IPS-15b (cell line): ENCODE data around the gene PDHX.

ENCODE experiments used
- H3K27me3 ChIP-seq: one replicate; pipeline ENCODE4 v1.6.1; 2013; ENCODE audit warnings: low read length; ENCODE audit not compliant: control insufficient read depth, insufficient read depth
- H3K36me3 ChIP-seq: one replicate; pipeline ENCODE4 v1.6.1; 2013; ENCODE audit warnings: low read length; ENCODE audit not compliant: control insufficient read depth, insufficient read depth
- H3K4me1 ChIP-seq: one replicate; pipeline ENCODE4 v1.6.1; 2013; ENCODE audit warnings: mild to moderate bottlenecking, low read length; ENCODE audit not compliant: control insufficient read depth, insufficient read depth
- H3K4me3 ChIP-seq: one replicate; pipeline ENCODE4 v1.5.1; 2013; ENCODE audit warnings: low read depth, low read length
- H3K9ac ChIP-seq: one replicate; pipeline ENCODE4 v1.6.1; 2013; ENCODE audit warnings: low read depth, mild to moderate bottlenecking, low read length
- H3K9me3 ChIP-seq: one replicate; pipeline ENCODE4 v1.6.1; 2013; ENCODE audit warnings: mild to moderate bottlenecking, low read length; ENCODE audit not compliant: control insufficient read depth, insufficient read depth

PDHX gene

DNA sequence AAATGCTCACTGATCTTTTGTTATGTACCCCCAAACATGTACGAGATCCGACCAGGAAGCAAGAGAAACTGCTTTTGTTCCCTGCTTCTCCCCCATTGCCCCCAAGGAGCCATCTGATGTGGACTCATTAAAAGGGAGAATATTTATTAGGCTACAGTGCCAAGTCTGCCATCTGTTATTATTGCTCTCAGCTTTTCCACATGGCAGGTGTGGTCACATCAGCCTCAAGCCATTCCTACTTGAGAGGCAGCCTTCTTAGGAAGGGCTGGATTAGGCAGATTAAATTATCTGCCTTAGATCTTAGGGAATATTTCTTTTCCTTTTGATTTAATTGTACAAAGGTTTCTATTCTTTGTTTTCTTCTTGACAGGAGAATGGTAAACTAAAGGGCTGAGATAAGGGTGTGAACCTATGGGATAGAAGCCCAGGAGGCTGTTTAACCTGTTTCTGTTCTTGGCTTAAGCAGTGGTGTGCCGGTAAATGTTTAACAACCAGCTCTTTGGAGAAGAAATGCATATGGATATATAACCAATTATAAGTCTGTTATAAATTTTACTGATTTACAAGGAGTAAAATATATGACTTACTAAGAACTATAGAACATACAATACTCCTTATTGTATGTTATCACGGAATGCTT, 88.8 kb downstream of the PDHX start:
- H3K9me3 ChIP-seq, result no peaks in the 10 kb centered on the region
- no peaks in the 10 kb centered on the region for H3K36me3 ChIP-seq
- H3K4me3 ChIP-seq, result no peak overlapping the region
- H3K27me3 ChIP-seq, result no peaks in the 10 kb centered on the region
- H3K9ac ChIP-seq, result no peak overlapping the region
- H3K4me1 ChIP-seq, result peaks cover 3% of the 10 kb centered on the region

DNA sequence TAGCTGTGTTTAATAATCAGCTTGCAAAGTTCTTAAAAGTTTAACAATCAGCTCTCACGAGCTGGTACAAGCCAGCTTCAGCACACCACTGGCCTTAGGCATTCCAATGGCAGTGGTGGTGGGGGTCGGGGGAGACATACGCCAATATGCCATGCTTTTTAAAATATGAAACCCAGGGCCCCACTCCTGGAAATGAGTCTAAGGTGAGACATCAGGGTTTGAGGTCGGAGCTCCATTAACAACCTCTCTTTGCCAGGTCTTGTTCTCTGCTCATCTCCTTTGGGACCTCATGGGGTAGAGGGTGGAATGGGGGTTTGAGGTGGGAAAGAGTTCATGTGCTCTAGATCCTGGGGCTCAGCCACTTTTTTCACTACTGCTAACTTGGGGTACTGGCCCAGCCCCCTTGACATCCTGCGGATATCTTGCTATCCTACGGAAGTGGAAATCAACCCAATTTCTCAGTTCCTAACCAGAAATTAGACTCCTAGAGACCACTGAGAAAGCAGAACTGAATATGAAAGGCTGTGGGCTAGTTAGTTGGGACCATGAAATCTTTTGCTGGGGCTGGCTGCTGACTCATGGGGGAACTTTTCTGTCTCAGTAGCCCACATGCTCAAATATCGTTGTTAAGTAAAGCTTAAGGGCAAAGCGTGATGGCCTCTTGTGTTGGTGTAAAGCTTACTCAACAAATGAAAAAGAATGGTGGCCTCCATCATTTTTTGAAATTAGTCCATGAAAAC, 90.1 kb downstream of the PDHX start:
- Histone ChIP-seq H3K4me1 (peaks cover 8% of the 10 kb centered on the region), H3K9ac (no peak overlapping the region), H3K36me3 (no peaks in the 10 kb centered on the region), H3K27me3 (no peaks in the 10 kb centered on the region), H3K9me3 (no peaks in the 10 kb centered on the region), H3K4me3 (no peak overlapping the region)

DNA sequence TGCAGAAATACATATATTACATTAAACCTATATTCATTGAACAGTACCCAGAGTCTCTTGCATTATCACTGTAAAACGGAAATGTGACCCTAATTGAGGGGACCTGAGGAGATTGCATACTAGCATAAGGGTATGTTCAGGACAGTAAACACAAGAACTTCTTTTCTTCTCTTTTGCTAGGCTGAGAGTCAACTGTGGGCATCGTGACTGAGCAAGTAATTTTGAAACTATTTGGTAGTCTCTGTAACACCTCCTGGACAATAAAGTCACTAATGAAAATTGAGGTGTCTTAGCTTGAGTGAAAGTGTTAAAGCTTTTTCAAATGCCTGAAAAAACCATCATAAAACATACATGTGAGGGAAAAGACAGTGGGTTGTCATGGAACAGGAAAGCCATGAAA, 90.9 kb downstream of the PDHX start:
- Histone ChIP-seq H3K4me1 (peaks cover 8% of the 10 kb centered on the region), H3K4me3 (no peak overlapping the region), H3K9me3 (no peaks in the 10 kb centered on the region), H3K9ac (no peak overlapping the region), H3K36me3 (no peaks in the 10 kb centered on the region), H3K27me3 (no peaks in the 10 kb centered on the region)

DNA sequence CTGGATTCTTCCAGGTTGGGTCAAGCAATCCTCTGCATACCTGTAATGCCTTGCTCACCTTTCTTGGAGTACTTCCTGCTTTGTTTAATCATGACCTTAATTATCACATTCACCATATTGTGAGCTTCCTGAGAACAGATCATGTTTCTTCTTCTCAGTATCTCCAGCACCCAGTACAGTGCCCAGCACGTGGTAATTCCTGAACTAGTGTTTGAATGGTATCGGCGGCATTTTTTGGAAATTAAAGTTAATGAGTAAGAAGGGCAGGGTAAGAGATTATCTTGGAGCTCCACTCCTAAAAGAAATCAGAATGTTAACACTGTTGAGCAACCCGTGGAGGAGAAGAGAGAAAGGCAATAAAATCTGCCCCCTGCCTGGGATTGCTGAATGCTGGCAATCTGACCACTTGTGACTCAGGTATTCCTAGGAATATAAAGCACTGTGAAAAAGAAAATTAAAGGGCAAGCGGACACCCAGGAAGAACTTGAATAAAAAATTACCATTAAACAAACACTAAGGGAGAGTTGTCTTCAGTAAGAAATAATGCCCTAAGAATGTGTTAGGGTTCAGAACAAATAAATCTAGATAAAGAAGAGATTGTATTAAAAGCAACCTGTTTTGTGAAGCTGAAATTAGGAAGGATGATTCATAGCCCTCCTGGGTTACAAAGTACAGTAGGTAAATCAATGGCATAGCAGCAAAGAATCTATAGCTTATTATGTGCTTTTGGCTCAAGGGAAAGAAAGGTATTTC, 92.9 kb downstream of the PDHX start:
- no peak overlapping the region for H3K4me3 ChIP-seq
- no peaks in the 10 kb centered on the region for H3K27me3 ChIP-seq
- H3K9ac ChIP-seq, result no peak overlapping the region
- no peaks in the 10 kb centered on the region for H3K9me3 ChIP-seq
- H3K4me1 ChIP-seq, result peaks cover 8% of the 10 kb centered on the region
- no peaks in the 10 kb centered on the region for H3K36me3 ChIP-seq

DNA sequence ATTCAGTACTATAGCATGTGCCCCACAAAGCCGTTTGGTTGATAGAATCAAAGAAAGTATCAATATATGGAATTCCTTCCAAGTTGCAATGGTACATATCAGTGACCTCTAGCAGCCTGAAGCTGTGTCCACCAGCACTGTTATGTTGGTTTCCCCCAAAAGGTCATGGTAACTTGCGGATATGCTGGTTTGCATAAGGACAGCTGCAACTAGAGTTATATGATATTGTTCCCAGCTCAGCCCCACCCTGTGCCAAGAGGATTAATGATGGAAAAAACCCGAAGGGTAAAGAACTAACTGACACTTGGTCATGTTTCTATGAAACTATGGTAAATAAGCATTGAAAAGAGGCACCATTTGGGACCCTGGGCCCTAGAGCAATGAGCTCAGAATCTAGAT, 93.5 kb downstream of the PDHX start:
- Histone ChIP-seq H3K9me3 (no peaks in the 10 kb centered on the region), H3K4me1 (peaks cover 8% of the 10 kb centered on the region)

DNA sequence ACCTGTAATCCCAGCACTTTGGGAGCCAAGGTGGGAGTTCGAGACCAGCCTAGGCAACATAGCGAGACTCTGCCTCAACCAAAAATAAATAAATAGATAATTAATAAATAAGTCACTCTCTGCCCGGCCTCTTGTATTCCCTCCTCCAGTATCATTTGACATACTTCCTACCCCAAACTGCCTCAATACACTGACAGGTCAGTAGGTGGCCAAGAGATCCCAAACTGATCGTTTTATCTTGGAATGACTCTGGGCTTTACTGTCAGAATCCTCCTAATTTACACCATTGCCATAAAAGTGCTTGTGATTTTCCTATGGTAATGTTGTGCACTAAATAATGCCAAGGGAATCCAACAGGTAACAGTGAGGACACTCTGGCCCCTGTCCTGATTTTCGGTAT, 94.2 kb downstream of the PDHX start:
- H3K36me3 ChIP-seq, result no peaks in the 10 kb centered on the region
- no peaks in the 10 kb centered on the region for H3K9me3 ChIP-seq
- H3K4me1 ChIP-seq, result peaks cover 8% of the 10 kb centered on the region
- no peaks in the 10 kb centered on the region for H3K27me3 ChIP-seq
- H3K9ac ChIP-seq, result no peak overlapping the region
- H3K4me3 ChIP-seq, result no peak overlapping the region

More for the DNA sequence above, 93.5 kb downstream of the PDHX start:
- no peaks in the 10 kb centered on the region for H3K36me3 ChIP-seq
- H3K9ac ChIP-seq, result no peak overlapping the region
- no peaks in the 10 kb centered on the region for H3K27me3 ChIP-seq
- H3K4me3 ChIP-seq, result no peak overlapping the region

DNA sequence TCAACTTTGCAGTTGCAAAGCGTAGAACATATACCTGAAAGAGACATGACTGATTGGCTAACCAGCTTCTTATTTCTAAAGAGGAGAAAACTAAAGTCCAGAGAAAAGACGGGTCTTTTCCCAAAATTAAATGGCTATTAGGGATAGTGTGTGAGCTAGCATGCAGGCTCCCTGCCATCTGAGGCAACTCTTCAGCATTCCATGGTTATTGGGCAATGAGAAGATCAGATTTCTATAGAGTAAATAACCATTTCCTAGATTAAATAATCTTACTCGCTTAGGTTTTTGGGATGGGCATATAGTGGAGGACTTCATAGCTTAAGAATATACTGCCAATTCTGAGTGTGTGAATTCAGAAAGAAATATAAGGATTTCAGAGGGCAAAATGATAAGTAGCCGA, 95.0 kb downstream of the PDHX start:
- peaks cover 8% of the 10 kb centered on the region for H3K4me1 ChIP-seq
- no peak overlapping the region for H3K4me3 ChIP-seq
- H3K9me3 ChIP-seq, result no peaks in the 10 kb centered on the region
- no peak overlapping the region for H3K9ac ChIP-seq
- no peaks in the 10 kb centered on the region for H3K36me3 ChIP-seq
- H3K27me3 ChIP-seq, result no peaks in the 10 kb centered on the region

DNA sequence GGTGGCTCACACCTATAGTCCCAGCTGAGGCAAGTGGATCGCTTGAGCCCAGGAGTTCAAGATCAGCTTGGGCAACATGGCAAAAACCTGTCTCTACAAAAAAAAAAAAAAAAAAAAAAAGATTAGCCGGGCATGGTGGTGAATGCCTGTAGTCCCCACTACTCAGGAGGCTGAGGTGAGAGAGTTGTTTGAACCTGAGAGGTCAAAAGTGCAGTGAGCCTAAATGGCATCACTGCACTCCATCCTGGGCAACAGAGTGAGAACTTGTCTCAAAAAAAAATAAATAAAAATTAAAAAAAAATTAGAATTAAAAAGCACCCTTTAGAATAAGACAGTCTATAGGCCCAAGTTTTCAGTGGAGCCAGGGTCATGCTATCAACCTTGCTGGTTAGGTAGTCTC, 95.5 kb downstream of the PDHX start:
- Histone ChIP-seq H3K9ac (no peak overlapping the region), H3K36me3 (no peaks in the 10 kb centered on the region), H3K4me1 (peaks cover 8% of the 10 kb centered on the region), H3K27me3 (no peaks in the 10 kb centered on the region), H3K9me3 (no peaks in the 10 kb centered on the region), H3K4me3 (no peak overlapping the region)

DNA sequence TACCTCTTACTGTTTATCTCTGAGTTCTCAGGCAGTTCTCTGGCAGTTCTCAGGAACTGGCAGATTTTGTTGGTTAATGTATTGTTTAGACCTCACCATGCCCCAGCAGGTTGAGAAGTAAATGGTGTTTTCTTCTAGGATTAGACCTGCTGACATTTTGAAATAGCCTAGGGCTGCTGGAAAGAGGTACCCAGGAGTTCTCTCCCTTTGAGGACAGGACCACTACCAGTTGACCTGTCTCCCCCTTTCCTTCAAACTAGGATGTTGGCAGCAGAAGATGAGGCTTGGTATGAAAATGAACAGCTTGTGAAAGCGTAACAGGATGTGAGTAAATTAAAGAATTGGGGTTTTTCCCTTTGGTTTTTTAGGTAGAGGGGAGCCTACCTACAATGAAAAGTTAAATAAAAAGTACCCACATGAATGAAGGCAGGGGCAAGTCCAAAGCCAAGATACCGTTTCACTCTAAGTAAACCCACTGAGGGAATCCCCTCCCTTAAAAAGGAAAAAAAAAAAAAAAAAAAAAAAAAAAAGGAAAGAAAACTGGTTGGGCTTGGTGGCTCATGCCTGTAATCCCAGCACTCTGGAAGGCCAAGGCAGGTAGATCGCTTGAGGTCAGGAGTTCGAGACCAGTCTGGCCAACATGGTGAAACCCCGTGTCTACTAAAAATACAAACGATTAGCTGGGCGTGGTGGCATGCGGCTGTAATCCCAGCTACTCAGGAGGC, 96.2 kb downstream of the PDHX start:
- H3K4me3 ChIP-seq, result no peak overlapping the region
- no peaks in the 10 kb centered on the region for H3K9me3 ChIP-seq
- no peaks in the 10 kb centered on the region for H3K27me3 ChIP-seq
- no peak overlapping the region for H3K9ac ChIP-seq
- peaks cover 12% of the 10 kb centered on the region for H3K4me1 ChIP-seq
- no peaks in the 10 kb centered on the region for H3K36me3 ChIP-seq

DNA sequence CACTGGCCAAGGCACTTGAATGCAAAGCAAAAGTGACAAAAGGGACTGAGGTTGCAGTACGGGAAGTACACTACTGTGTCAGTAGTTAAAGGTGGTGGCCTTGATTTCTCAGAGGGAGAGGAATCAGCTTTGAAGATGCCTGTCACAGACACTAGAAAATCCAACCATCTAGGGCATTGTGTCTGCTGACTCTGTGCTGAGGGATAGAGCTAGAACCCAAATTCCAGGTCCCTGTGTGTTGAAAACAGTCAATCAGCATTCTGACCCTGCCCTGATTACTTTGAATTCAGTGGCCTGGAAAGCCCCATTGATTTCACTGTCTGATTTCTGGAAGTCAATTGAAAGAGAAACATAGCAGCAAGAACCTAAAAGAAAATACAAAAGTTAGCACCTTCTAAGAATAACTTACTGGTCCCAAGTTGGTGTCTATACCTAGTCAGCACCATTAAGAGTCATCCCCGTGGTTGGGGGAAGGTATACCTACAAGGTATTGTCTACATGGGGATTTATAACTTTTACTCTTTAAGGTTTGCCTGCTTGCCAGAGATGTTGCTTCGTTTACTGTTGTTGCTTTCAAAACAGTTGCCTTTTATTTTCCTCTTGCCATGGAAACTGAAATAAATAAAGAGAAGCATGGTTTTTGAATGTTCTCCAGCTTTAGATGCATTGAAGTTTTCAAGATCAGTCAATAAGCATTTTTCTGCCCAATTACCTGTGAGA, 97.3 kb downstream of the PDHX start:
- no peaks in the 10 kb centered on the region for H3K27me3 ChIP-seq
- no peaks in the 10 kb centered on the region for H3K9me3 ChIP-seq
- H3K9ac ChIP-seq, result no peak overlapping the region
- no peaks in the 10 kb centered on the region for H3K36me3 ChIP-seq
- no peak overlapping the region for H3K4me3 ChIP-seq
- H3K4me1 ChIP-seq, result peaks cover 20% of the 10 kb centered on the region

DNA sequence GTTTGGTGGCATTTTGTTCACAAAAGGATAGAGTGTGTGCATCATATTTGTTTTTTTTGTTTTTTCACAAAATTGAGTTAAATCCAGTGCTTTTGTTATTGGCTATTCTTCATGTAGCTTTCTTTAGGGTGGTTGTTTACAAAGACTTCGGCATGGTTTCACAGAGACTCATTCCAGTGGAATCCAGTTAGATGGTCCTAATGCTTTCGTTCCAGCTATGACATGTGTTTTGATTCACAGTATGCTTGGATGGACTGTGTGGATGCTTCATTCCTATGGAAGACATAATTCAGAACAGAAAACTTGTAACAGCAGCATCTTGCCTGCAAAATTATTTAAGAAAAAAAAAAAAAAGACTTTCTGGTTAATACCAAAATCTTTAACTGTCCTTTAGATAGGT, 97.9 kb downstream of the PDHX start:
- Histone ChIP-seq H3K9me3 (no peaks in the 10 kb centered on the region), H3K4me3 (no peak overlapping the region), H3K4me1 (peaks cover 21% of the 10 kb centered on the region), H3K36me3 (no peaks in the 10 kb centered on the region), H3K27me3 (no peaks in the 10 kb centered on the region), H3K9ac (no peak overlapping the region)
